Fibroblast of lung (primary cell): ENCODE data around the gene CCDC148. TPM values are rescaled to one million over a fixed set of nuclear protein-coding genes. Genes with fewer than 3 reads are reported as not detected.

ENCODE experiments used
- DNase-seq, 2 donors: peaks; one replicate each; pipeline versions ENCODE4 v3.0.0 to v3.0.0-alpha.2; 2010; ENCODE audit warnings: low read depth in 2 of 2
- H2AFZ ChIP-seq: 2 replicates; pipeline ENCODE4 v1.5.1; 2012; ENCODE audit warnings: low read length, control low read depth, inconsistent platforms
- H3K27ac ChIP-seq: 2 replicates; pipeline ENCODE4 v1.5.1; 2011; ENCODE audit warnings: low read length, control low read depth; ENCODE audit not compliant: insufficient read depth
- H3K27me3 ChIP-seq: 2 replicates; pipeline ENCODE4 v1.5.1; 2011; ENCODE audit warnings: mild to moderate bottlenecking, low read length; ENCODE audit not compliant: control insufficient read depth, insufficient read depth
- H3K36me3 ChIP-seq: 2 replicates; pipeline ENCODE4 v1.5.1; 2011; ENCODE audit warnings: low read length; ENCODE audit not compliant: control insufficient read depth, insufficient read depth
- H3K4me1 ChIP-seq: 2 replicates; pipeline ENCODE4 v1.5.1; 2011; ENCODE audit warnings: low read length; ENCODE audit not compliant: control insufficient read depth, insufficient read depth; ENCODE audit errors: extremely low read depth
- H3K4me2 ChIP-seq: 2 replicates; pipeline ENCODE4 v1.5.1; 2011; ENCODE audit warnings: low read length, control low read depth; ENCODE audit not compliant: insufficient read depth; ENCODE audit errors: extremely low read depth
- H3K4me3 ChIP-seq, 4 experiments: fragments of 200-600 bp in 1 of 4; sonication (generic) in 1 of 4; replicated peaks in 1 of 4; 2 replicates each; pipeline ENCODE4 v1.5.1; 2011 to 2016; ENCODE audit warnings: low read length in 4 of 4, low read depth in 3 of 4, mild to moderate bottlenecking in 3 of 4, control low read depth in 2 of 4, inconsistent platforms in 1 of 4, mixed read lengths in 1 of 4; ENCODE audit not compliant: insufficient read depth in 1 of 4; ENCODE audit errors: control extremely low read depth in 1 of 4
- H3K79me2 ChIP-seq: 2 replicates; pipeline ENCODE4 v1.5.1; 2012; ENCODE audit warnings: mild to moderate bottlenecking, low read length, inconsistent platforms; ENCODE audit not compliant: control insufficient read depth, insufficient read depth
- H3K9ac ChIP-seq: 2 replicates; pipeline ENCODE4 v1.5.1; 2011; ENCODE audit warnings: mild to moderate bottlenecking, low read length, control low read depth; ENCODE audit not compliant: insufficient read depth
- H3K9me3 ChIP-seq: 2 replicates; pipeline ENCODE4 v1.5.1; 2012; ENCODE audit warnings: low read depth, low read length; ENCODE audit not compliant: control insufficient read depth, insufficient read depth
- H4K20me1 ChIP-seq: 2 replicates; pipeline ENCODE4 v1.5.1; 2011; ENCODE audit warnings: low read length; ENCODE audit not compliant: control insufficient read depth, insufficient read depth; ENCODE audit errors: extremely low read depth
- CTCF ChIP-seq, 2 donors: IDR thresholded peaks in 1 of 2; conservative IDR thresholded peaks in 1 of 2; 1 replicate in 1 of 2; 2 replicates in 1 of 2; pipeline ENCODE4 v1.5.1; 2011 to 2012; ENCODE audit warnings: low read length in 2 of 2, control low read depth in 1 of 2, inconsistent platforms in 1 of 2, low read depth in 1 of 2, mild to moderate bottlenecking in 1 of 2
- EZH2 ChIP-seq: IDR thresholded peaks from 2 replicates; pipeline ENCODE4 v1.5.1; 2012; ENCODE audit warnings: low read length, control low read depth, mild to moderate bottlenecking; ENCODE audit errors: missing control alignments
- polyA plus RNA-seq, 2 donors: library from polyadenylated mRNA; depleted of rRNA in 1 of 2; stranded (reverse) in 1 of 2; unstranded in 1 of 2; fragments of >200 nt; gene quantifications; 2 replicates each; pipeline ENCODE4 v1.2.1, GENCODE V29; 2011 to 2012; ENCODE audit warnings: missing spikeins in 1 of 2
- total RNA-seq: library from RNA; depleted of rRNA; stranded (reverse); fragments of >200 nt; gene quantifications from 2 replicates; pipeline ENCODE4 v1.2.1, GENCODE V29; 2014

Gene CCDC148
- total and polyA plus RNA-seq, 2 donors (not counting 1 experiment from before 2014, with no cell fraction given) = 1.2 TPM

GRCh38 chr2:158460632-158461297 is 4.2 kb upstream of the CCDC148 start:
- Histone ChIP-seq H3K9me3 (no peaks in the 10 kb centered on the region), H3K27ac (no peak overlapping the region), H3K4me1 (peaks cover 6% of the 10 kb centered on the region), H4K20me1 (no peaks in the 10 kb centered on the region), H3K4me2 (no peak overlapping the region), H3K36me3 (no peaks in the 10 kb centered on the region), H3K79me2 (peaks cover 80% of the 10 kb centered on the region), H3K27me3 (no peaks in the 10 kb centered on the region), H3K9ac (no peak overlapping the region), H2AFZ (no peak overlapping the region), H3K4me3 (no peak overlapping the region)
- TF ChIP-seq CTCF (conservative IDR thresholded peaks at IDR 0.05 in 1 of 2, IDR thresholded peaks at IDR 0.05 in 1 of 2; ENCODE audit: low read depth in 1 of 2, low read length in 2 of 2) (peak in 1 of 2 donors; percentile 11), EZH2 (no peak)
- DNase-seq = no peak

GRCh38 chr2:158459161-158460003 is 2.8 kb upstream of the CCDC148 start:
- H2AFZ ChIP-seq = no peak overlapping the region
- DNase-seq = no peak
- H3K27me3 ChIP-seq = no peaks in the 10 kb centered on the region
- H3K9ac ChIP-seq = no peak overlapping the region
- H3K36me3 ChIP-seq = no peaks in the 10 kb centered on the region
- H3K4me3 ChIP-seq = peak overlapping the region; percentile 82 to 95 (median 88)
- peaks cover 70% of the 10 kb centered on the region for H3K79me2 ChIP-seq
- H3K4me1 ChIP-seq = peaks cover 6% of the 10 kb centered on the region
- peak overlapping the region; percentile 96 for H3K4me2 ChIP-seq
- no peaks in the 10 kb centered on the region for H4K20me1 ChIP-seq
- TF ChIP-seq EZH2 (no peak), CTCF (conservative IDR thresholded peaks at IDR 0.05 in 1 of 2, IDR thresholded peaks at IDR 0.05 in 1 of 2; ENCODE audit: low read depth in 1 of 2, low read length in 2 of 2) (no peak)
- H3K9me3 ChIP-seq = no peaks in the 10 kb centered on the region
- no peak overlapping the region for H3K27ac ChIP-seq

GRCh38 chr2:158458617-158458920 is 2.0 kb upstream of the CCDC148 start:
- H3K9ac ChIP-seq = peak overlapping the region; percentile 83
- peak overlapping the region; percentile 96 for H3K4me2 ChIP-seq
- peak in 1 of 2 donors; percentile 29 for DNase-seq
- no peak overlapping the region for H2AFZ ChIP-seq
- H3K4me1 ChIP-seq = peaks cover 4% of the 10 kb centered on the region
- H3K79me2 ChIP-seq = peaks cover 64% of the 10 kb centered on the region
- no peak for TF ChIP-seq CTCF (conservative IDR thresholded peaks at IDR 0.05 in 1 of 2, IDR thresholded peaks at IDR 0.05 in 1 of 2; ENCODE audit: low read depth in 1 of 2, low read length in 2 of 2)
- peak overlapping the region; percentile 93 for H3K27ac ChIP-seq
- H3K36me3 ChIP-seq = no peaks in the 10 kb centered on the region
- H4K20me1 ChIP-seq = no peaks in the 10 kb centered on the region
- H3K27me3 ChIP-seq = no peaks in the 10 kb centered on the region
- H3K9me3 ChIP-seq = no peaks in the 10 kb centered on the region
- H3K4me3 ChIP-seq = peak overlapping the region; percentile 82 to 95 (median 88)
